ENCODE measurements around the gene LGR5. TPM values are rescaled to one million over a fixed set of nuclear protein-coding genes. Genes with fewer than 3 reads are reported as not detected.

LGR5 gene
- total and polyA plus RNA-seq, 10 of the 15 experiments (the other 5 are each of a cell fraction or from before 2014, with no cell fraction given), result 2.1 TPM; not detected in 9

DNA sequence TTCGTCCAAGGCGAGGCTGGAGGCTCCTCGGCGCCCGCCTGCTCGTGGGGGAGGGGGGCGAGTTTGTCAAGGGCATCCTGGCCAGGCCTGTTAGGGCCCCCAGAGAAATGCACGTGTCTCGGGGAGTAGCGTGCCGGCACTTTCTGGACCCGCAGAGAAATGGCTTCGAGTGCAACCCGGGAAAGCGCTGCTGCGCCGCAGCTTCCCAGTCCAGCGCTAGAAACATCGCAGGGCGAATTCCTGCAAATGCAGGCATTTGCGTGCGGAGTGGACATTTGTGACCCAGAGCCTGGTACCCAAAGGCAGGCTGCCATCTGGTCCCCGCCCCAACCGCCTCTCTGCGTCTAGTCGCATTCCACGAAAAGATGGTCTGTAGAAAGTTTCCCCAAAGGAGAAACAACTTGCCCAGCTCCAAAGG, 756 bp downstream of the LGR5 start:
- POLR2A ChIA-PET, result interaction anchor here (0.7 kb wide), 1 partner anchor 155 kb away, joined by 3 read pairs; no protein-coding TSS in a partner anchor
- Histone ChIP-seq H2AFZ (ENCODE audit: control insufficient read depth, low read depth, low read length) (no peak overlapping the region), H4K20me1 (ENCODE audit: control insufficient read depth, insufficient read depth) (no peaks in the 10 kb centered on the region), H3K27ac (ENCODE audit: control insufficient read depth, insufficient read depth) (no peak overlapping the region), H3K36me3 (ENCODE audit: control insufficient read depth in 2 of 2, insufficient read depth in 2 of 2, low read length in 1 of 2) (no peaks in the 10 kb centered on the region), H3K27me3 (replicated peaks in 1 of 2; ENCODE audit: control insufficient read depth in 2 of 2, insufficient read depth in 2 of 2, low read length in 1 of 2) (peaks cover 10 to 12% of the 10 kb centered on the region in 2 experiments), H3K4me1 (ENCODE audit: control insufficient read depth, insufficient read depth, low read length) (no peaks in the 10 kb centered on the region), H3K9ac (ENCODE audit: control insufficient read depth, insufficient read depth, low read length) (no peak overlapping the region), H3K9me3 (replicated peaks; ENCODE audit: control insufficient read depth, insufficient read depth, low read length) (peaks cover 4% of the 10 kb centered on the region; the same call in 2 of the 3 replicates), H3K79me2 (ENCODE audit: control insufficient read depth, insufficient read depth, low read length) (no peaks in the 10 kb centered on the region), H3K4me3 (no peak overlapping the region), H3K4me2 (ENCODE audit: control insufficient read depth, insufficient read depth) (no peak overlapping the region)
- SMC1A ChIA-PET (ENCODE audit: uncharacterized antibody, unreplicated experiment), result no interaction called here
- CTCF ChIA-PET, result no interaction called here
- ATAC-seq (no peak), FAIRE-seq (no peak), DNase-seq (ENCODE audit: low read depth, low spot score) (no peak)
- TF ChIP-seq SP1 (IDR thresholded peaks at IDR 0.05; ENCODE audit: low read depth, low read length), result no peak
- TF ChIP-seq CHD1 (IDR thresholded peaks at IDR 0.05; ENCODE audit: low read depth, low read length), result no peak
- no peak for TF ChIP-seq ZNF207 (IDR thresholded peaks at IDR 0.05; ENCODE audit: borderline replicate concordance)
- TF ChIP-seq PBX3 (IDR thresholded peaks at IDR 0.05; ENCODE audit: insufficient replicate concordance, low read depth, low read length), result no peak
- no peak for TF ChIP-seq SREBF1 (IDR thresholded peaks at IDR 0.05; ENCODE audit: low read length)
- TF ChIP-seq ESRRA (IDR thresholded peaks at IDR 0.05; ENCODE audit: low read length), result no peak
- TF ChIP-seq ZBTB40 (IDR thresholded peaks at IDR 0.05; ENCODE audit: borderline replicate concordance), result no peak
- no peak for TF ChIP-seq WRNIP1 (IDR thresholded peaks at IDR 0.05; ENCODE audit: borderline replicate concordance, low read depth, low read length)
- no peak for TF ChIP-seq NR2F1 (conservative IDR thresholded peaks at IDR 0.05)
- TF ChIP-seq BCL11A (IDR thresholded peaks at IDR 0.05; ENCODE audit: low read depth, low read length), result no peak
- no peak for TF ChIP-seq ZBTB4 (CRISPR knock-in tag; IDR thresholded peaks at IDR 0.05)
- TF ChIP-seq TAF1 (IDR thresholded peaks at IDR 0.05; ENCODE audit: borderline replicate concordance, low read depth, low read length), result no peak
- BruUV-seq (replicated peaks), result no TSS peak
- RAD21 ChIA-PET (ENCODE audit: unreplicated experiment), result no interaction called here
- under 1% methylated on average over 25 of the region's 27 CpGs for WGBS (ENCODE audit: insufficient coverage, insufficient replicate concordance, low lambda C conversion rate, missing lambda C conversion rate)
- intact Hi-C loops (cut with micrococcal nuclease; ENCODE audit: unreplicated experiment) (no loop called here), in situ Hi-C loops (cut with MboI) (no loop called here)

All from GM12878 (cell line).